ENCODE measurements around the gene FSHR.

Gene FSHR

DNA sequence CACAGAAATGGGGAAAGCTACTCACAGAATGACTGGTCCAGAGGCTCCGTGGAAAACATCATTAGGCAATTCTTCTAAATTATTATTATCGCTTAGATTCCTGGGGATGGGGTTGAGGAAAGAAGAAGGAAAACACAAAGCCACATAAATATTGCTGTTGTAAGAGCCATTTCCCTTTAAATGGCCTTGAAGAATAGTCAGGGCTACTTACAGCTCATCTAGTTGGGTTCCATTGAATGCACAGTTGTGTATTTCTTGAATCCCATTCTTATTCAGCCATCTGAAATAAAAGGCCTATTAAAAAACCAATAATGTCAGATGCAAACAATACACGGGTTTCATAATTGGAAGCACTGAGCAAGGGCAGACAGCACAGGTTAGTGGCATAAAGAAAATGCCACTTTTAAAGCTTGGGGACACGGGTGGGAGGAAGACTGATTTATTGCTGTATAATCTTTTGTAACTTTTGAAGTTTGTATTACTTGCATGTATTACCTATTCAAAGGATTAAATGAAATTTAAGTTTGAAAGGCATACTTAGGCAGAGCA lies 171.4 kb downstream of the FSHR start:
- Histone ChIP-seq H3K9me3 (ENCODE audit: control insufficient read depth in 2 of 2, low read length in 2 of 2) (no peaks in the 10 kb centered on the region), H3K4me3 (ENCODE audit: low read length in 2 of 2) (no peak overlapping the region), H3K27ac (ENCODE audit: low read depth in 2 of 2, low read length in 2 of 2) (no peak overlapping the region), H3K27me3 (ENCODE audit: control insufficient read depth in 2 of 2, insufficient read depth in 2 of 2, low read length in 2 of 2) (no peaks in the 10 kb centered on the region), H3K9ac (ENCODE audit: low read depth in 1 of 2, low read length in 2 of 2) (no peak overlapping the region), H3K36me3 (ENCODE audit: control insufficient read depth in 2 of 2, insufficient read depth in 2 of 2, low read length in 2 of 2) (no peaks in the 10 kb centered on the region), H3K4me1 (ENCODE audit: control insufficient read depth in 2 of 2, insufficient read depth in 2 of 2, low read length in 2 of 2) (no peaks in the 10 kb centered on the region)

DNA sequence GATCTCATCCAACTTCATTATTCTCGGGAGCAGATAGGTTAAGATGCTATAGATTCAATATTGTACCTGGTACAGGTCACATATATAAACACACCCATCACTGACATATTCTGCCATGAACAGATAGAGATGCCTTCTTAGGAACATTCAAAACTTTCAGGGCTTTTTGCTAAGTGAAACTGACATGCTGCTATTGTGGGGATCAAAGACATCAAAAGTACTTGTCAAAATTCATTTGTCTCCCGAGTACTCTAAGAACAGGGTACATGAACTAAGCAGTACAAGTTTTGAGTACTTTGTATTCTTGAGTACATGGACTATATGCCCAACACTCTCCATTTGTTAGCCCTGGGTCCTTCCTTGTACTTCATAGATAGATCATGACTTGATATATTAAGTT lies 173.5 kb downstream of the FSHR start:
- Histone ChIP-seq H3K4me1 (ENCODE audit: control insufficient read depth in 2 of 2, insufficient read depth in 2 of 2, low read length in 2 of 2) (no peaks in the 10 kb centered on the region), H3K9ac (ENCODE audit: low read depth in 1 of 2, low read length in 2 of 2) (no peak overlapping the region), H3K27me3 (ENCODE audit: control insufficient read depth in 2 of 2, insufficient read depth in 2 of 2, low read length in 2 of 2) (no peaks in the 10 kb centered on the region), H3K27ac (ENCODE audit: low read depth in 2 of 2, low read length in 2 of 2) (no peak overlapping the region), H3K9me3 (ENCODE audit: control insufficient read depth in 2 of 2, low read length in 2 of 2) (no peaks in the 10 kb centered on the region), H3K36me3 (ENCODE audit: control insufficient read depth in 2 of 2, insufficient read depth in 2 of 2, low read length in 2 of 2) (no peaks in the 10 kb centered on the region), H3K4me3 (ENCODE audit: low read length in 2 of 2) (no peak overlapping the region)

DNA sequence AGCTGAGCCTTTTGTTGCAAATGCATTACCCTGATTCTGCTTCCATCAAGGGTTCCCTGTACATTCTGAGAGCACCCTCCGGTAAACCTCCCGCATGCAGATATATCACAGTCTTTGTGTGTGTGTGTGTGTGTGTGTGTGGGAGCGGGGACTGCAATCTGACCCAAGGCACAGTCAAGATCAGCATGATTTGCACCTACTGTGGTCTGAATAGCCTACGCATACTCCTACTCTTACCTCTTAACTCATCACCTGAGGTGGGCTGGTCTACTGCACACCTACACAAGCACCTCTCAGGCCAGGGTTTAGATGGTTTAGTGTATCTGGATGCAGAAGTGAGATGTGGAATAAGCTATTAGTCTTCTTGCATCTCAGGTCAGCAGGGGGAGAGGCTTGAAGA lies 174.6 kb downstream of the FSHR start:
- Histone ChIP-seq H3K4me1 (ENCODE audit: control insufficient read depth in 2 of 2, insufficient read depth in 2 of 2, low read length in 2 of 2) (no peaks in the 10 kb centered on the region), H3K27ac (ENCODE audit: low read depth in 2 of 2, low read length in 2 of 2) (no peak overlapping the region), H3K36me3 (ENCODE audit: control insufficient read depth in 2 of 2, insufficient read depth in 2 of 2, low read length in 2 of 2) (no peaks in the 10 kb centered on the region), H3K27me3 (ENCODE audit: control insufficient read depth in 2 of 2, insufficient read depth in 2 of 2, low read length in 2 of 2) (no peaks in the 10 kb centered on the region), H3K9me3 (ENCODE audit: control insufficient read depth in 2 of 2, low read length in 2 of 2) (no peaks in the 10 kb centered on the region), H3K4me3 (ENCODE audit: low read length in 2 of 2) (no peak overlapping the region), H3K9ac (ENCODE audit: low read depth in 1 of 2, low read length in 2 of 2) (no peak overlapping the region)

DNA sequence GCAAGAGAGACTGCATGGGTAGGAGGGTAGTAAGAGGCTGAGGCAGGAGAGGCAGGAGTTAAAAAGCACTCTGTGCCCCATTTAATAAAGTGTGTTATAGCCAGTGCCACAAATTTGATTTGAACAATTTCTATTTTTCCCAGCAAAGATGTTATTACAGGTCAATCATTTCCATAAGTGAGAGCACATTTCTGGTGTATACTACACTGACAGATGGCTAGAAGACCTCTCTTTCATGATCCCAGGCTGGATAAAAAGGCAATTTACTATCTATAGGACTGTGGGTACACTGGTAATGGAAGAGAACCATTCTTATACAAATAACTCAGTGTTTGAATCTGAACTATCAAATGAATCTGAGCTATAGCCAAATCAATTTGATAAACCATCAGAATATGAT lies 176.2 kb downstream of the FSHR start:
- Histone ChIP-seq H3K36me3 (ENCODE audit: control insufficient read depth in 2 of 2, insufficient read depth in 2 of 2, low read length in 2 of 2) (no peaks in the 10 kb centered on the region), H3K4me1 (ENCODE audit: control insufficient read depth in 2 of 2, insufficient read depth in 2 of 2, low read length in 2 of 2) (no peaks in the 10 kb centered on the region), H3K9ac (ENCODE audit: low read depth in 1 of 2, low read length in 2 of 2) (no peak overlapping the region)

DNA sequence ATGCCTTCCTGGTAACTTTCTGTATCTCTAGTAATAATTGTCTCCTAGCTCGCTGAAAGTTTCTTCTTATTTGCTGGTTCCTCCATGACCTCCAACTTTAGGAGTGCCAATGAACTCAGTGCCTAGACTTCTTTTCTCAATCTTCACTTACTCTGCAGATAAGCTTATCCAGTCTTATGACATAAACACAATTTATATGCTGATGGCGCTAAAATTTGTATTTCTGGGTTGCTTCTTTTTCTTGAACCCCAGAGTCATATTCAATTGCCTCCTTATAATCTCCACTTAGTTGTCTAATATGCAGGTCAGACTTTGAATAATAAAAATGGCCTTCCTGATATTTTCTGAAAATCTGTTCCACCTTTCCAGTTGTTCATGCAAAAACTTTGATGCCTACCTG lies 182.5 kb downstream of the FSHR start:
- H3K9ac ChIP-seq (ENCODE audit: low read depth in 1 of 2, low read length in 2 of 2), result no peak overlapping the region
- no peaks in the 10 kb centered on the region for H3K9me3 ChIP-seq (ENCODE audit: control insufficient read depth in 2 of 2, low read length in 2 of 2)
- H3K4me1 ChIP-seq (ENCODE audit: control insufficient read depth in 2 of 2, insufficient read depth in 2 of 2, low read length in 2 of 2), result no peaks in the 10 kb centered on the region
- no peaks in the 10 kb centered on the region for H3K27me3 ChIP-seq (ENCODE audit: control insufficient read depth in 2 of 2, insufficient read depth in 2 of 2, low read length in 2 of 2)
- H3K36me3 ChIP-seq (ENCODE audit: control insufficient read depth in 2 of 2, insufficient read depth in 2 of 2, low read length in 2 of 2), result no peaks in the 10 kb centered on the region
- no peak overlapping the region for H3K4me3 ChIP-seq (ENCODE audit: low read length in 2 of 2)
- H3K27ac ChIP-seq (ENCODE audit: low read depth in 2 of 2, low read length in 2 of 2), result no peak overlapping the region

More for the DNA sequence above, 176.2 kb downstream of the FSHR start:
- H3K9me3 ChIP-seq (ENCODE audit: control insufficient read depth in 2 of 2, low read length in 2 of 2), result no peaks in the 10 kb centered on the region
- H3K4me3 ChIP-seq (ENCODE audit: low read length in 2 of 2), result no peak overlapping the region
- H3K27ac ChIP-seq (ENCODE audit: low read depth in 2 of 2, low read length in 2 of 2), result no peak overlapping the region
- H3K27me3 ChIP-seq (ENCODE audit: control insufficient read depth in 2 of 2, insufficient read depth in 2 of 2, low read length in 2 of 2), result no peaks in the 10 kb centered on the region

DNA sequence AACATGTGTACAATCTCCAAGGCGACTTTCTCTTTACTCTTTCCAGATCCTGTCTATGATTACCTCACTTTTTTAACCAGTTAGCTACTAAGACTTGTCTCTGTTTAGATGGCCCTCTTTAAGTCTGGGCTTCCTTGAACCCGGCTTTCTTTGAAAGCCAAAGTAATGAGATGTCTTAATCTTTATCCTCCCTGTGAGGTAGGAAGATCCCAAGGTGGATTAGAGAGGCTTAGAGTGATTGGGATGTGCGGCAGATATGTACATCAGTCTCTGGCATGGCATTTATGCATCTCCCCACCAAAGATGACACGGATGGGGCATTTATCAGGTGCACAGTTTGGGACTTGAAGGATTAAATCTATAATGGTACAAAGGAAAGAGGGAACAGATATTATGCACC lies 186.3 kb downstream of the FSHR start:
- Histone ChIP-seq H3K9ac (ENCODE audit: low read depth in 1 of 2, low read length in 2 of 2) (no peak overlapping the region), H3K36me3 (ENCODE audit: control insufficient read depth in 2 of 2, insufficient read depth in 2 of 2, low read length in 2 of 2) (no peaks in the 10 kb centered on the region), H3K27ac (ENCODE audit: low read depth in 2 of 2, low read length in 2 of 2) (no peak overlapping the region), H3K27me3 (ENCODE audit: control insufficient read depth in 2 of 2, insufficient read depth in 2 of 2, low read length in 2 of 2) (no peaks in the 10 kb centered on the region), H3K4me3 (ENCODE audit: low read length in 2 of 2) (no peak overlapping the region), H3K9me3 (ENCODE audit: control insufficient read depth in 2 of 2, low read length in 2 of 2) (no peaks in the 10 kb centered on the region), H3K4me1 (ENCODE audit: control insufficient read depth in 2 of 2, insufficient read depth in 2 of 2, low read length in 2 of 2) (no peaks in the 10 kb centered on the region)

DNA sequence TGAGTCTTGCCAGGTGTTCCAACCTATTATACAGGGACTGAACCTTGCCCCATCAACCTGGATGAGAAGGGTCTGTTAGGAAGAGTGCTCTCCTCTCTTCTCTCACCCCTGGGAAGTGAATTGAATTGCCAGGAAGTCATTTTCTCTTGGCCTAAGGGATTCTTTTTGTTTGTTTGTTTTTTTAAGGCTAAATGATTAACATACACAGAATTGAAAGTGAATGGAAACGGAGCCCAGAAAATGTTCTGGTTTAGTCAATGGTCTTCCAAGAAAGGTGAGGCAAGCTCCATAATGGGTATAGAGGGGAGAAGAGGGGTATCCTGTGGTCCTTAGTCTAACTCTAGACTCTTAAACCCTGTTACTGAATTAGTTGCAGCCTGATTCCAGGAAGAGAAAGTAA lies 189.1 kb downstream of the FSHR start:
- Histone ChIP-seq H3K36me3 (ENCODE audit: control insufficient read depth in 2 of 2, insufficient read depth in 2 of 2, low read length in 2 of 2) (no peaks in the 10 kb centered on the region), H3K4me3 (ENCODE audit: low read length in 2 of 2) (no peak overlapping the region), H3K4me1 (ENCODE audit: control insufficient read depth in 2 of 2, insufficient read depth in 2 of 2, low read length in 2 of 2) (no peaks in the 10 kb centered on the region), H3K27me3 (ENCODE audit: control insufficient read depth in 2 of 2, insufficient read depth in 2 of 2, low read length in 2 of 2) (no peaks in the 10 kb centered on the region), H3K27ac (ENCODE audit: low read depth in 2 of 2, low read length in 2 of 2) (no peak overlapping the region), H3K9me3 (ENCODE audit: control insufficient read depth in 2 of 2, low read length in 2 of 2) (no peaks in the 10 kb centered on the region), H3K9ac (ENCODE audit: low read depth in 1 of 2, low read length in 2 of 2) (no peak overlapping the region)

DNA sequence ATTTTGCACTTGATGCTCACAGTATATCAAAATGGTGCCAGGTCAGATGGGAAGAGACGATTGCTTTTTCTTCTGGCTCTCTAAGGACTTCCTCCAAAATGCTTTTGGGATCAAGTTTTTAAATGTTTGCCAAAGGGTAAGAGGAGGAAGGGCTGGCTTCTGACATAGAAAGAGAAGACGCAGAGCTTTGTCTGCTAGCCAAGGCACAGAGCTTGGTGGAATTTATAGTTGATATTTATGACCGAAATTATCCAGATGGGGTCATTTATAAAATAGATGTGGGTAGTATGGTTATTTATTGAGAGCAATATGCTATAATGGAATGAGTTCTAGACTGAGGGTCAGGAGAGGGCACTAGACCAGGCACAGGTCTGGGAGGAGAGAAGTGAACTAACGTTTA lies 193.3 kb downstream of the FSHR start:
- no peaks in the 10 kb centered on the region for H3K27me3 ChIP-seq (ENCODE audit: control insufficient read depth in 2 of 2, insufficient read depth in 2 of 2, low read length in 2 of 2)
- no peaks in the 10 kb centered on the region for H3K9me3 ChIP-seq (ENCODE audit: control insufficient read depth in 2 of 2, low read length in 2 of 2)
- H3K4me3 ChIP-seq (ENCODE audit: low read length in 2 of 2), result no peak overlapping the region
- H3K36me3 ChIP-seq (ENCODE audit: control insufficient read depth in 2 of 2, insufficient read depth in 2 of 2, low read length in 2 of 2), result no peaks in the 10 kb centered on the region
- H3K27ac ChIP-seq (ENCODE audit: low read depth in 2 of 2, low read length in 2 of 2), result no peak overlapping the region
- no peak overlapping the region for H3K9ac ChIP-seq (ENCODE audit: low read depth in 1 of 2, low read length in 2 of 2)
- no peaks in the 10 kb centered on the region for H3K4me1 ChIP-seq (ENCODE audit: control insufficient read depth in 2 of 2, insufficient read depth in 2 of 2, low read length in 2 of 2)

DNA sequence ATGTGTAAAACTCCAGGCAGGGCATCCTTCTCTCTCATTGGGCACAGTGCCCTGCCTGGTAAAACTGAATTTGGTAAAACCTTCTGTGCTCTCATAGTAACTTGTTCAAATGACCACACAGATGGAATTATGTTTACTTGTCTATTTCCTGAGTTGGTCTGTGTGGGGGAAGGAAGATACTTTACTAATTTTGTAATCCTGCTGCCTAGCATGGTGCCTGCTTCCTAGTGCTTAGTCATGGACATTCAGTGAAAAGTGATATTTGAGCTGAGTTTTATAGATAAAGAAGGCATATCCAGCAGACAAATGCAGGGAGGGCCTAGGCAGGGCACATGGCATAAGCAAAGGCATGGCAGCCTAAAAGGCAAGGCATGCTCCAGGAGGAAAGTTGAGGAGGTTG lies 199.4 kb downstream of the FSHR start:
- no peaks in the 10 kb centered on the region for H3K36me3 ChIP-seq (ENCODE audit: control insufficient read depth in 2 of 2, insufficient read depth in 2 of 2, low read length in 2 of 2)
- H3K4me1 ChIP-seq (ENCODE audit: control insufficient read depth in 2 of 2, insufficient read depth in 2 of 2, low read length in 2 of 2), result no peaks in the 10 kb centered on the region
- no peak overlapping the region for H3K4me3 ChIP-seq (ENCODE audit: low read length in 2 of 2)
- H3K27ac ChIP-seq (ENCODE audit: low read depth in 2 of 2, low read length in 2 of 2), result no peak overlapping the region
- no peaks in the 10 kb centered on the region for H3K9me3 ChIP-seq (ENCODE audit: control insufficient read depth in 2 of 2, low read length in 2 of 2)
- H3K27me3 ChIP-seq (ENCODE audit: control insufficient read depth in 2 of 2, insufficient read depth in 2 of 2, low read length in 2 of 2), result no peaks in the 10 kb centered on the region
- H3K9ac ChIP-seq (ENCODE audit: low read depth in 1 of 2, low read length in 2 of 2), result no peak overlapping the region

DNA sequence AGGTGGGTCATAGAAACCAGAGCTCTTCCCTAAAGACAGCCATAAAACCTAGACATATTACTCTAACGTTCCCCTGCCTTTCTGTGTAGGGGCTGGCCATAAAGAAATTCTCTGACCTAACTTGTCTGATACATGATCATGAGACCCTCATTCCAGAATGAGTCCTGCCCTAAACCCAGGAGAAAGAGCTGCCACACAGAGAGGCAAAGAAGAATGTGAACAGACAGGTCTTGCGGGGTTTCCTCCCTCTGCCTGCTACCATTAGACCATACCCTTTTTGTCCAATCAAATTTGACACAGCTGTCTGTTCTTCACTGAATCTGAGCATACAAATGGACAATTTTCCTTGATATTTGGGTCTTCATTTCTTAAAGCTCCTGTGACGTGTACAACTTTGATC lies 200.0 kb downstream of the FSHR start:
- H3K27ac ChIP-seq (ENCODE audit: low read depth in 2 of 2, low read length in 2 of 2), result no peak overlapping the region
- H3K27me3 ChIP-seq (ENCODE audit: control insufficient read depth in 2 of 2, insufficient read depth in 2 of 2, low read length in 2 of 2), result no peaks in the 10 kb centered on the region
- H3K4me1 ChIP-seq (ENCODE audit: control insufficient read depth in 2 of 2, insufficient read depth in 2 of 2, low read length in 2 of 2), result no peaks in the 10 kb centered on the region
- H3K9ac ChIP-seq (ENCODE audit: low read depth in 1 of 2, low read length in 2 of 2), result no peak overlapping the region
- H3K36me3 ChIP-seq (ENCODE audit: control insufficient read depth in 2 of 2, insufficient read depth in 2 of 2, low read length in 2 of 2), result no peaks in the 10 kb centered on the region
- H3K4me3 ChIP-seq (ENCODE audit: low read length in 2 of 2), result no peak overlapping the region
- H3K9me3 ChIP-seq (ENCODE audit: control insufficient read depth in 2 of 2, low read length in 2 of 2), result no peaks in the 10 kb centered on the region

DNA sequence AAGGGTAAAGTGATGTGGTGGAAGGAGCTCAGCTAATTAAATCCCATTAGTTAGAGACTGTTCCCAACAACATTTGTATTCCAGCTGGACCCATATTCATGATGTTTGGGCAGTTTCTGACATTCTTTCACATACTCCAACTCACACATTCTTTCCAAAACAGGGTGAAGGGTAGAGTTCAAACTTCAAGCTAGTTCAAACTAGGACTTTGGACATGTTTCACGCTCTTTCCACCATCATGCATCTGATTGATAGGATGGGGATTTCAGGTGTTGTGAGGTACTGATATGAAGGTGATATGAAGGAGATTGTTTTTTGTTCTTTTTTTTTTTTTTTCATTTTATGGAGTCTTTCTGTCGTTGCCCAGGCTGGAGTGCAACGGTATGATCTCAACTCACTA lies 201.7 kb downstream of the FSHR start:
- Histone ChIP-seq H3K36me3 (ENCODE audit: control insufficient read depth in 2 of 2, insufficient read depth in 2 of 2, low read length in 2 of 2) (no peaks in the 10 kb centered on the region), H3K9me3 (ENCODE audit: control insufficient read depth in 2 of 2, low read length in 2 of 2) (no peaks in the 10 kb centered on the region), H3K4me3 (ENCODE audit: low read length in 2 of 2) (no peak overlapping the region), H3K27ac (ENCODE audit: low read depth in 2 of 2, low read length in 2 of 2) (no peak overlapping the region), H3K4me1 (ENCODE audit: control insufficient read depth in 2 of 2, insufficient read depth in 2 of 2, low read length in 2 of 2) (no peaks in the 10 kb centered on the region), H3K9ac (ENCODE audit: low read depth in 1 of 2, low read length in 2 of 2) (no peak overlapping the region), H3K27me3 (ENCODE audit: control insufficient read depth in 2 of 2, insufficient read depth in 2 of 2, low read length in 2 of 2) (no peaks in the 10 kb centered on the region)
